Calu3 (cell line): Measurements from ENCODE around the gene LZTR1. TPM values are rescaled to one million over a fixed set of nuclear protein-coding genes. Genes with fewer than 3 reads are reported as not detected.
A peak's percentile ranks its signal among the peaks of the same experiment; 100 is the strongest.

Experiments
- BruUV-seq: library from RNA; stranded (reverse); fragments of 400-500 nt; replicated peaks from 2 replicates; lab custom pipeline; 2021; lab: Mats Ljungman, UMichigan
- CTCF ChIA-PET: fragments of 300-600 bp; sonication (Branson Sonifier 250); formaldehyde crosslinking; loops from one replicate; lab custom pipeline; 2022; ENCODE audit warnings: antibody characterized with exemption; lab: Charles Lee
- DNase-seq: peaks from one replicate; pipeline ENCODE4 v3.0.0; 2022
- H3K27ac Mint-ChIP-seq: one replicate; pipeline ENCODE4 v1.8.0; 2022; ENCODE audit warnings: mixed read lengths; ENCODE audit not compliant: unreplicated experiment
- H3K27me3 Mint-ChIP-seq: one replicate; pipeline ENCODE4 v1.8.0; 2022; ENCODE audit warnings: mixed read lengths; ENCODE audit not compliant: unreplicated experiment
- H3K36me3 Mint-ChIP-seq: one replicate; pipeline ENCODE4 v1.8.0; 2022; ENCODE audit warnings: mild to moderate bottlenecking, moderate library complexity, mixed read lengths; ENCODE audit not compliant: insufficient read depth, unreplicated experiment
- H3K4me1 Mint-ChIP-seq: one replicate; pipeline ENCODE4 v1.8.0; 2022; ENCODE audit warnings: mild to moderate bottlenecking, low read depth, mixed read lengths; ENCODE audit not compliant: unreplicated experiment
- H3K4me3 Mint-ChIP-seq: one replicate; pipeline ENCODE4 v1.8.0; 2022; ENCODE audit warnings: mild to moderate bottlenecking, low read depth, moderate library complexity, mixed read lengths; ENCODE audit not compliant: unreplicated experiment
- H3K9me3 Mint-ChIP-seq: one replicate; pipeline ENCODE4 v1.8.0; 2022; ENCODE audit warnings: low read depth, mixed read lengths; ENCODE audit not compliant: unreplicated experiment
- intact Hi-C: fragments of 100-400 bp; cut with micrococcal nuclease; formaldehyde crosslinking; loops from one replicate; pipeline ENCODE4 v1.10.0; 2022; ENCODE audit not compliant: unreplicated experiment
- total RNA-seq: library from RNA; stranded (reverse); gene quantifications from 2 replicates; pipeline ENCODE4 v1.2.3, GENCODE V29; 2022
- TF ChIP-seq, protein P1 (sequence below): fragments of 200-600 bp; IDR thresholded peaks from one replicate; pipeline ENCODE4 v1.8.0; 2022; ENCODE audit warnings: antibody characterized with exemption; ENCODE audit not compliant: unreplicated experiment

LZTR1 gene
- total RNA-seq, 1 experiment from 2014 or later: 55.4 TPM

DNA sequence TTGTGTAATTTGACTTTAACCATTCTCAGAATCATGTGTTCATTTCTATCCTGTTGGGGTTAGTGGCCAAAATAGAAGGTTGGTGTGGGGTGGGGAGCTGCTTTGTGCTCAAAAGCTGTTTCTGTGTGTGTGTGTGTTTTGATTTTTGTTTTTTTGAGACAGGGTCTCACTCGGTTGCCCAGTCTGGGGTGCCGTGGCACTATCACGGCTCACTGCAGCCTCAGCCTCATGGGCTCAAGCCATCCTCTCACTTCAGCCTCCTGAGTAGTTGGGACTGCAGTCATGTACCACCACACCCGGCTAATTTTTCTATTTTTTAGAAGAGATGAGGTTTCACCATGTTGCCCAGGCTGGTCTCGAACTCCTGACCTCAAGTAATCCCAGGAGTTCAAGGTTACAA is 33.1 kb upstream of the LZTR1 start:
- TF ChIP-seq, protein P1, sequence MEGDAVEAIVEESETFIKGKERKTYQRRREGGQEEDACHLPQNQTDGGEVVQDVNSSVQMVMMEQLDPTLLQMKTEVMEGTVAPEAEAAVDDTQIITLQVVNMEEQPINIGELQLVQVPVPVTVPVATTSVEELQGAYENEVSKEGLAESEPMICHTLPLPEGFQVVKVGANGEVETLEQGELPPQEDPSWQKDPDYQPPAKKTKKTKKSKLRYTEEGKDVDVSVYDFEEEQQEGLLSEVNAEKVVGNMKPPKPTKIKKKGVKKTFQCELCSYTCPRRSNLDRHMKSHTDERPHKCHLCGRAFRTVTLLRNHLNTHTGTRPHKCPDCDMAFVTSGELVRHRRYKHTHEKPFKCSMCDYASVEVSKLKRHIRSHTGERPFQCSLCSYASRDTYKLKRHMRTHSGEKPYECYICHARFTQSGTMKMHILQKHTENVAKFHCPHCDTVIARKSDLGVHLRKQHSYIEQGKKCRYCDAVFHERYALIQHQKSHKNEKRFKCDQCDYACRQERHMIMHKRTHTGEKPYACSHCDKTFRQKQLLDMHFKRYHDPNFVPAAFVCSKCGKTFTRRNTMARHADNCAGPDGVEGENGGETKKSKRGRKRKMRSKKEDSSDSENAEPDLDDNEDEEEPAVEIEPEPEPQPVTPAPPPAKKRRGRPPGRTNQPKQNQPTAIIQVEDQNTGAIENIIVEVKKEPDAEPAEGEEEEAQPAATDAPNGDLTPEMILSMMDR: no peak
- CTCF ChIA-PET: interaction anchor here (0.6 kb wide), 1 partner anchor 133 kb away, joined by 3 read pairs; no protein-coding TSS in a partner anchor
- BruUV-seq: no TSS peak
- Mint-ChIP-seq H3K4me3 (no peak overlapping the region), H3K27ac (no peak overlapping the region), H3K27me3 (no peaks in the 10 kb centered on the region), H3K36me3 (peaks cover 60% of the 10 kb centered on the region), H3K9me3 (no peaks in the 10 kb centered on the region), H3K4me1 (peaks cover 74% of the 10 kb centered on the region)
- intact Hi-C loops: no loop called here
- DNase-seq: no peak

DNA sequence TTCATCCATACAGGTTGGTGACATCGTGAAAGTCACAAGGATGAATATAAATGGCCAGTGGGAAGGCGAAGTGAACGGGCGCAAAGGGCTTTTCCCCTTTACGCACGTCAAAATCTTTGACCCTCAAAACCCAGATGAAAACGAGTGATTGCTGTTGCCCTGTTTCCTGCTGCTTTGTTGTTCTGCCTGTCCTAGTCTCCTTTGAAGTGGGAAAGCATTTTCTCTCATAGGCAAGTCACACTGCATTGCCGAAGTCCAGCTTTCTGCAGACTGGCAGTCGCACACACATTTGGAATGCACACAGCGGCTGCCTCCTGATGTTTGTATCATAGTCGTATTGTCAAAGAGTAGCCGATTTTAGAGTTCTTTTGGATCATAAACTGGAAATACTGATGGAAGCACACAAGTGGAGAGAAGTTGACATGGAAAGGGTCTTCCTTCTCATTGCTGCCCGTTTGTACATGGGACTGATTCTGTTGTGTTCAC is 32.4 kb upstream of the LZTR1 start:
- intact Hi-C loops: loop anchor here (5.0 kb wide), 1 partner anchor 32 kb away; the partner anchor contains the start of gene CRKL
- H3K27ac Mint-ChIP-seq: peak overlapping the region; percentile 71
- H3K4me3 Mint-ChIP-seq: peak overlapping the region; percentile 44

DNA sequence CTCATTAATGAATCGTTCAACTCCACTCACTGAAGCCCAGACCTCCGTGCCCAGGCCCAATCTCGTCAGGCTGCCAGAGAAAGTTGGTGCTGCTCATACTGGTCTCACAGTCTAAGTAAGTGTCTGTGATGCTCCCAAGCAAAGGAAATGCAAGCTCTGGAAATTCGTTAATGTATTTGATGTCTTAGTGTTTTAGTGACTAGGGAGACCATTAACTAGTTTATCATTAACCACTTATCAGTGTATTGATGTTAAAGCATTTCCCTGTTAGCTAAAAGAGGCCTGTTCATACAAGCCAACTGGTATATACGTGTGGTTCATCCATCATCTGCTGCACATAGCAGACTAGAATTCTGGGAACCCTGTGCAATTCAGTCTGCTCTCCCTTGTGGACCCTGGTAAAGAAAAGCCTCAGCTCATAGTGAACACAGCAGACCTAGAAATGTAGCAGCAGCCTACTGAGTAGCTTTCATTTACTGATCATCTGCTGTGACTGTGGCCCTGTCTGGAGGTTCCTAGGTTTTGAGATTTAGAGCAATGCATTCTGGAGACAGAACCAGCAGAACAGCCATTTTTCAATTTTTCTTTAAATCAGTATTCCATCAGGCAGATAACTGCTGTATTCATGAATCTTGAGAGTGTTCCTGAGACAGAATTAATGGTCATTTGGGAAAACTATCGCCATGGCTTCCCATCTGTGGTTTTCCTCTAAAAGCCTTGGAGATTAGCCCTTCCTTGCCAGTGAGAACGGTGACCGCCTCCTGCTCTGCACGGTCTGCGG is 30.8 kb upstream of the LZTR1 start:
- intact Hi-C loops: loop anchor here (5.0 kb wide), 1 partner anchor 34 kb away; the partner anchor contains the start of gene CRKL
- H3K4me1 Mint-ChIP-seq: peaks cover 63% of the 10 kb centered on the region
- no peaks in the 10 kb centered on the region for H3K27me3 Mint-ChIP-seq
- TF ChIP-seq, protein P1: no peak
- DNase-seq: no peak
- CTCF ChIA-PET: interaction anchor here (1.0 to 3.4 kb wide), 12 partner anchors 10 to 442 kb away, joined by 3 to 26 read pairs (median 7); partner anchors contain the start of genes CRKL and LZTR1
- H3K27ac Mint-ChIP-seq: peak overlapping the region; percentile 71
- H3K9me3 Mint-ChIP-seq: no peaks in the 10 kb centered on the region
- peaks cover 67% of the 10 kb centered on the region for H3K36me3 Mint-ChIP-seq
- BruUV-seq: no TSS peak
- peak overlapping the region; percentile 44 for H3K4me3 Mint-ChIP-seq

More for the DNA sequence above, 32.4 kb upstream of the LZTR1 start:
- Mint-ChIP-seq H3K36me3 (peaks cover 68% of the 10 kb centered on the region), H3K4me1 (peaks cover 79% of the 10 kb centered on the region), H3K27me3 (no peaks in the 10 kb centered on the region), H3K9me3 (no peaks in the 10 kb centered on the region)
- no peak for DNase-seq
- no TSS peak for BruUV-seq
- CTCF ChIA-PET: no interaction called here
- TF ChIP-seq, protein P1: no peak

DNA sequence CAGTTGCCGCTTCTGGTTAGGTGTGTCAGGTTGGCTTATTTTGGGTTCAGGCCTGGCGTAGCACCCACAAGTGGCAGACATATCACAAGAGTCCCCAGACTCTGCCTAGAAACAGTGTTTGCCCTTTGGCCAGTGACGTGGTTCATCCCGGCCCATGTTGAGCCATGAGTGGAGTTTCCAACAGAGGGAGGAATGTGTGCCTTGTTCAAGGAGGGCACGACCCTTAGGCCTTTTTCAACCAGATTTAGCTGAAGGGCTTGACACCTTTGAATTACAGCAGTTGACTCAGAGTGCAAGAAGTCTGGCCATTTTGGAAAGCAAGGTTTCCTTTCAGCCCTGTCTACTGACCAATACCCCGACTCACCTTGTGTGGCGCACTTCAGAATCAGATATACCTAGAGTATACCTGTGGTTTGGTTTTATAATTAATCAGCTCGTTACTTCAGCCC is 30.1 kb upstream of the LZTR1 start:
- no TSS peak for BruUV-seq
- H3K36me3 Mint-ChIP-seq: peaks cover 67% of the 10 kb centered on the region
- TF ChIP-seq, protein P1: peak; percentile 59
- peaks cover 57% of the 10 kb centered on the region for H3K4me1 Mint-ChIP-seq
- peak; percentile 59 for DNase-seq
- intact Hi-C loops: loop anchor here (5.0 kb wide), 1 partner anchor 35 kb away; the partner anchor contains the start of gene CRKL
- H3K4me3 Mint-ChIP-seq: peak overlapping the region; percentile 38
- no peaks in the 10 kb centered on the region for H3K27me3 Mint-ChIP-seq
- CTCF ChIA-PET: interaction anchor here (0.7 to 3.4 kb wide), 7 partner anchors 9 to 151 kb away, joined by 3 to 26 read pairs (median 8); partner anchors contain the start of gene CRKL
- peak overlapping the region; percentile 71 for H3K27ac Mint-ChIP-seq
- H3K9me3 Mint-ChIP-seq: no peaks in the 10 kb centered on the region
